Astrocyte of the cerebellum (primary cell): ENCODE data around the gene CSNK1G2.

Source experiments
- DNase-seq: peaks from one replicate; pipeline ENCODE4 v3.0.0-alpha.2; 2011; ENCODE audit warnings: low read depth
- H3K4me3 ChIP-seq: 2 replicates; pipeline ENCODE4 v1.5.1; 2011; ENCODE audit warnings: mild to moderate bottlenecking, low read depth, low read length, moderate library complexity
- in situ Hi-C: cut with HindIII; loops from 2 replicates; pipeline ENCODE4 v1.10.0; 2017; ENCODE audit warnings: low sequenced_read_pairs
- TF ChIP-seq, protein P1 (sequence below): IDR thresholded peaks from 2 replicates; pipeline ENCODE4 v1.5.1; 2012; ENCODE audit warnings: low read length, low read depth, moderate library complexity, mild to moderate bottlenecking; ENCODE audit errors: missing control alignments

The CSNK1G2 gene

DNA sequence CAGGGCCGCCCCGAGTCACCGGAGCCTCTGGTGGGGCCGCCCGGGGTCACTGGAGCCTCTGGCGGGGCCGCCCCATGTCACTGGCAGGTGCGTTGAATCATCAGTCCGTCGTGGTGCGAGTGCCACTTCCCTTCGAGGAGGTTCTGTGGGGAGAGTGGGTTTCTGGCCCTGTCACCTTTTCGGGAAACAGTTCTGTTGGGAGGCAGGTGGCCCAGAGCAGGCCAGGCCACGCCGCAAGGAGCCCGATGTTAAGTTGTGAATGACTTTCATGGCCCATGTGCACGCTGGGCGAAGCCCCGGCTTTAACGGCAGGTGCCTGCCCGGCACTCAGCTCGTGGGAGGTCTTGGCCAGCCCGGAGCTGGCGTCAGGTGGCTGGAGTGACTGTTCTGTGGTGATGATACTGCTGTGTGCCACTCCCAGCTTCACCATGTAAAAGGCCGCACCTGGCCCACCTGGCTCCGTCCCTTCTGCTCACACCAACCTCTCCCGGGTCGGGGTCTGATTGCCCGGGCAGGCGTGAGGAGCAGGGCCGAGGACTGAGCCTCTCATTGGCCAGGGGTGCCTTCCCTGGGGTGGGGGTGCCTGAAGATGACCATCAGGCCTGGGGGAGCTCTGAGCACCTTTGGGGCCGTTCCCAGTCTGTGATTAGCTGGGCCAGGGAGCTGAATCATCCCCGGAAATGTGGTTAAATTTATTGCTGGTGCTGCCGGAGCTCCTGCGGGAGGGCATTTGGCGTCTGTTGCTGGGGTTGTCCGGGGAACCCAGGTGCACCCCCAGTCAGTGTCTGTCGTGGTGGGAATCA, 29.2 kb downstream of the CSNK1G2 start:
- no peak overlapping the region for H3K4me3 ChIP-seq
- in situ Hi-C loops: no loop called here
- TF ChIP-seq, protein P1, sequence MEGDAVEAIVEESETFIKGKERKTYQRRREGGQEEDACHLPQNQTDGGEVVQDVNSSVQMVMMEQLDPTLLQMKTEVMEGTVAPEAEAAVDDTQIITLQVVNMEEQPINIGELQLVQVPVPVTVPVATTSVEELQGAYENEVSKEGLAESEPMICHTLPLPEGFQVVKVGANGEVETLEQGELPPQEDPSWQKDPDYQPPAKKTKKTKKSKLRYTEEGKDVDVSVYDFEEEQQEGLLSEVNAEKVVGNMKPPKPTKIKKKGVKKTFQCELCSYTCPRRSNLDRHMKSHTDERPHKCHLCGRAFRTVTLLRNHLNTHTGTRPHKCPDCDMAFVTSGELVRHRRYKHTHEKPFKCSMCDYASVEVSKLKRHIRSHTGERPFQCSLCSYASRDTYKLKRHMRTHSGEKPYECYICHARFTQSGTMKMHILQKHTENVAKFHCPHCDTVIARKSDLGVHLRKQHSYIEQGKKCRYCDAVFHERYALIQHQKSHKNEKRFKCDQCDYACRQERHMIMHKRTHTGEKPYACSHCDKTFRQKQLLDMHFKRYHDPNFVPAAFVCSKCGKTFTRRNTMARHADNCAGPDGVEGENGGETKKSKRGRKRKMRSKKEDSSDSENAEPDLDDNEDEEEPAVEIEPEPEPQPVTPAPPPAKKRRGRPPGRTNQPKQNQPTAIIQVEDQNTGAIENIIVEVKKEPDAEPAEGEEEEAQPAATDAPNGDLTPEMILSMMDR: no peak
- DNase-seq: no peak

DNA sequence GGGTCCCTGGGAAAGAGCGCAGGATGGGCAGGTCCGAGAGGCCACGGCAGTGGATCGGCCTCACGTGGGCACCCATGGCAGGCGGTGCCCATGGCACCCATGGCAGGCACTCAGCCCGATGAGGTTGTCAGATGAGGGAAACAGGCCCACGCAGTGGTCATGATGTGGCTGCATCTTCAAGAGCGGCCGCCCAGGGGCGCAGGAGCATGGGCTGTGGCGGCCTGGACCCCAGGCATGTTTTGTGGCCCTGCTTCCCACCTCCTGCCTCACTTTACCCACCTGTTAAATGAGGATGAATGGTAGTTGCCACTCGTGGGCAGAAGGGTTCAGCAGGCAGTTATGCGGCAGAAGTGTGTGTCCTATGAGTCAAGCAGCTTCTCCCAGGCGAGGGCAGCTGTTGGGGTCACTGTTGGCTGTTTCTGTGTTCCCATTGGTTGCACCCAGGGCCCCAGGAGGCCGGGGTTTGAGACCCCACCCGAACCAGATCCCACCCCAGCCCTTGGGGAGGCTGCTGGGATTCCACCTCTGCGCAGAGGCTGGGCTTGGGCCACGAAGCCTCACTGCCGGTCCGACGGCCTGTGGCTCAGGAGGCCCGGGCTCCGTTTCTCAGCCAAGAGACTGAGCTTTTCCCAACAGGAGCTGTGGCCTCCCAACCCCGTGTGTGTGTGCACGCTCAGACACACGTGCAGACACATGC, 30.0 kb downstream of the CSNK1G2 start:
- H3K4me3 ChIP-seq: no peak overlapping the region
- in situ Hi-C loops: no loop called here
- TF ChIP-seq, protein P1: no peak
- DNase-seq: no peak

DNA sequence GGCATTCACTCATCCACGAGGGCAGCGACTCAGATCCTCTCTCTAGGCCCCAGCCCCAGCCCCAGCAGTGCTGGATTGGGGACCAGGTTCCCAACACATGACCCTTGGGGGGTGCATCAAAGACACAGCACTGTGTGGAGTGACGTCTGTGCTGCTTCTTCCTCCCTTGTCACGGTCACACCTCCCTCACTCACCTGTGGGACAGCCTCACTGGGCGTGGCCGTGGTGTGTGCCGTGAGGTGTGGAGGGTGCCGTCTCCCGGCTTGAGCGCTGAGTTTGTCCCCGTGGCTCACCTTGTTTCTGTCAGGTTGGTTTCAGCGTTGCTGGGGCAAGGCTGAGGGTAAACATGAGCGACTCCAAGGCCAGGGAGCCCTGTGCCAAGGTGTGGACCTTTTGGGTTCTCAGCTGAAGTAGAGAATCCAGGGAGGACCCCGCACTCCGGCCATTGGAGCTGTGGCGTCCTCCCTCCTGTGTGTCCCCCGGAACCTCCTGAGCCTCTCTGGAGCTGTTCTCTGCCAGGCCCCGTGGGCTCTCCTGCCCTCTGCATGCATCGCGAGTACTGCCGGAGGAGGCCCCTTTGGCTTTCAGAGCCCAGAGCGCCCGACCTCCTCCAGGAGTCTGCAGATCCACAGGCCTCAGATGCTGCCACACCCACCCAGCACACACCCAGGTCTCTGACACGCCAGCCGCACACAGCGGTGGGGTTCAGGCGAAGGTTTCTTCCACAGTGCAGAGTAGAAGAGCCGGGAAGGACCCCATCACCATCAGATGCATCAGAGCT, 33.6 kb downstream of the CSNK1G2 start:
- TF ChIP-seq, protein P1: no peak
- in situ Hi-C loops: no loop called here
- H3K4me3 ChIP-seq: no peak overlapping the region
- DNase-seq: no peak

DNA sequence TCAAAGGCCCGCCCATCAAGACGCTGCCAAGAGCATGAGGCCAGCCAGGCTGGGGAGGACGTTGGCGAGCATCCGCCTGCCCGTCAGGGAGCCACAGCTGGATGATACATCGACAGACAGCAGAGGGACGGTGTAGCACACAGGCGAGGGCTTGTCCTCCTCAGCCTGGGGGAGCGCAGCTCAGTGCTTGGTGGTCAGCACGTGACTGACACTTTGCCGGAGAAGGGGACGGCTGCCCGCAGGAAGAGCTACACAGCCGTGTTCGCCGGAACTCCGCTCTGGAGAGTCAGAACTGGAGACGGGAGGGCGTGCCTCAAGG, 34.1 kb downstream of the CSNK1G2 start:
- in situ Hi-C loops: no loop called here
- TF ChIP-seq, protein P1: no peak
- no peak for DNase-seq
- H3K4me3 ChIP-seq: no peak overlapping the region

DNA sequence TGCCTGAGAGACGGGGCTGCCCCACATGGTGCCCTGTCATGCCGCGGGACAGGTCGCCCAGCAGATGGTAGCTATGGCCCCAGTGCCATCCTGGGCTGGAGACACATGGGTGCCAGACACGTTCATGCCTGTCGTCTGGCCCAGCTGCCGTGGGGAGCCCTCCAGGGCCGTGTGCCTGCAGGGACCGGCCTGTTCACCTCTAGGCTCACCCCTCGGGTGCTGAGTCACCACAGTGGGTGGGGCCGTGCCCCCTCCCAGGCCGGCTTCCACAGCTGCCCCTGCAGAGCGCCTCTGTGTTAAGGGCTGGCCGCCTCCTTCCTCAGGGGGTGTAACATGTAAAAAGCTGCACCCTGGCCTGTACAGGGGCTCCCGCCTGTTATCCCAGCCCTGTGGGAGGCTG, 36.1 kb downstream of the CSNK1G2 start:
- no peak for DNase-seq
- TF ChIP-seq, protein P1: no peak
- in situ Hi-C loops: no loop called here
- no peak overlapping the region for H3K4me3 ChIP-seq

DNA sequence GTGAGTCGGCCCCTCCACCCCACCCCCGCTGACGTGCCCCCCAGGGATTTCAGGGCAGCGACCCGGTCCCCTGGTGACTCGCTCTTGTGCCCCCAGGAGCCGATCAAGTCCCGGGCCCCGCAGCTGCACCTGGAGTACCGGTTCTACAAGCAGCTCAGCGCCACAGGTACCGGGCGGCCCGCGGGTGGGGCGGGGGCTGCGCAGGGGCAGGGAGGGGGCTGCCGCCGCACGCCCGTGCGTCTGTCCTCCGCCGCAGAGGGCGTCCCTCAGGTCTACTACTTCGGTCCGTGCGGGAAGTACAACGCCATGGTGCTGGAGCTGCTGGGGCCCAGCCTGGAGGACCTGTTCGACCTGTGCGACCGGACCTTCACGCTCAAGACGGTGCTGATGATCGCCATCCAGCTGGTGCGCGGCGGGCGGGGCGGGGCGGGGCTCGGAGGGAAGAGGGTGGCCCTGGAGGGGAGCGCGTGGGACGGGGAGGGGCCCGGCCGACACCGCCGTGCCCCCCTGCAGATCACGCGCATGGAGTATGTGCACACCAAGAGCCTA, 37.4 kb downstream of the CSNK1G2 start:
- TF ChIP-seq, protein P1: no peak
- no peak for DNase-seq
- in situ Hi-C loops: no loop called here
- no peak overlapping the region for H3K4me3 ChIP-seq
